ENCODE measurements around the gene HLCS. TPM values are rescaled to one million over a fixed set of nuclear protein-coding genes. Genes with fewer than 3 reads are reported as not detected.

The HLCS gene
- total and polyA plus RNA-seq, 2 of the 4 experiments (the other 2 are of a cell fraction) = 10.6 to 21.0 TPM

DNA sequence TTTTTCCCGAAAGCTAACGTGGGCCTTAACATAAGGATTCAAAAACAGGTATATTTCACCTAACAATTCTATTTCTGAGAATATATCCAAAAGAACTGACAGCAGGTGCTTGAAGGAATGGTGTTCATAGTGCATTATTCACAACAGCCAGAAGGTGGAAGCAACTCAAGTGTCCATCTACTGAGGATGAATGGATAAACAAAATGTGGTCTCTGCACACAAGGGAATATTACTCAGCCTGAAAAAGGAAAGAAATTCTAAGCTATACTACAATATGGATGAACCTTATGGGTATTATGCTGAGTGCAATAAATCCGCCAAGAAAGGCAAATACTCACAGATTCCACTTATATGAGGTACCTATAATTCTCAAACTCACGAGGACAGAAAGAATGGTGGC is 33.9 kb upstream of the HLCS start:
- H3K4me3 ChIP-seq (ENCODE audit: insufficient read depth, low read depth, low read length) = no peak overlapping the region
- H2BK20ac ChIP-seq (ENCODE audit: low read depth, low read length) = no peak overlapping the region
- BruUV-seq (replicated peaks) = no TSS peak
- intact Hi-C loops (cut with micrococcal nuclease) (no loop called here), in situ Hi-C loops (cut with MboI; ENCODE audit: low sequenced_read_pairs) (no loop called here), dilution Hi-C loops (cut with HindIII; ENCODE audit: low sequenced_read_pairs, unreplicated experiment) (no loop called here)
- no peak overlapping the region for H2BK120ac ChIP-seq (ENCODE audit: low read depth, low read length)
- no peak overlapping the region for H2BK5ac ChIP-seq (ENCODE audit: low read depth, low read length, poor library complexity, severe bottlenecking)
- no peak overlapping the region for H3K56ac ChIP-seq (ENCODE audit: extremely low read depth, insufficient read depth, low read length)
- POLR2A ChIA-PET (ENCODE audit: unreplicated experiment) = no interaction called here
- H3K9ac ChIP-seq (ENCODE audit: low read depth, low read length) = no peak overlapping the region
- TF ChIP-seq CHD1 (IDR thresholded peaks at IDR 0.05; ENCODE audit: low read depth, low read length) = no peak
- TF ChIP-seq, protein P1, sequence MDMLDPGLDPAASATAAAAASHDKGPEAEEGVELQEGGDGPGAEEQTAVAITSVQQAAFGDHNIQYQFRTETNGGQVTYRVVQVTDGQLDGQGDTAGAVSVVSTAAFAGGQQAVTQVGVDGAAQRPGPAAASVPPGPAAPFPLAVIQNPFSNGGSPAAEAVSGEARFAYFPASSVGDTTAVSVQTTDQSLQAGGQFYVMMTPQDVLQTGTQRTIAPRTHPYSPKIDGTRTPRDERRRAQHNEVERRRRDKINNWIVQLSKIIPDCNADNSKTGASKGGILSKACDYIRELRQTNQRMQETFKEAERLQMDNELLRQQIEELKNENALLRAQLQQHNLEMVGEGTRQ (IDR thresholded peaks at IDR 0.05; ENCODE audit: low read depth, low read length) = no peak
- TF ChIP-seq FOS (IDR thresholded peaks at IDR 0.05; ENCODE audit: low read depth, low read length) = no peak
- no peak for TF ChIP-seq SMC3 (IDR thresholded peaks at IDR 0.05; ENCODE audit: low read depth, low read length)
- no peak for TF ChIP-seq NFE2L2 (IDR thresholded peaks at IDR 0.05; ENCODE audit: low read depth, low read length)
- TF ChIP-seq BHLHE40 (IDR thresholded peaks at IDR 0.05; ENCODE audit: low read depth, low read length) = no peak
- no peak for TF ChIP-seq MAFK (IDR thresholded peaks at IDR 0.05; ENCODE audit: low read depth, low read length)
- TF ChIP-seq MAZ (IDR thresholded peaks at IDR 0.05; ENCODE audit: borderline replicate concordance, low read depth, low read length) = no peak
- no peak for TF ChIP-seq MXI1 (IDR thresholded peaks at IDR 0.05; ENCODE audit: borderline replicate concordance, low read depth, low read length)
- TF ChIP-seq, protein P2, sequence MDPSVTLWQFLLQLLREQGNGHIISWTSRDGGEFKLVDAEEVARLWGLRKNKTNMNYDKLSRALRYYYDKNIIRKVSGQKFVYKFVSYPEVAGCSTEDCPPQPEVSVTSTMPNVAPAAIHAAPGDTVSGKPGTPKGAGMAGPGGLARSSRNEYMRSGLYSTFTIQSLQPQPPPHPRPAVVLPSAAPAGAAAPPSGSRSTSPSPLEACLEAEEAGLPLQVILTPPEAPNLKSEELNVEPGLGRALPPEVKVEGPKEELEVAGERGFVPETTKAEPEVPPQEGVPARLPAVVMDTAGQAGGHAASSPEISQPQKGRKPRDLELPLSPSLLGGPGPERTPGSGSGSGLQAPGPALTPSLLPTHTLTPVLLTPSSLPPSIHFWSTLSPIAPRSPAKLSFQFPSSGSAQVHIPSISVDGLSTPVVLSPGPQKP (IDR thresholded peaks at IDR 0.05; ENCODE audit: borderline replicate concordance, low read depth, low read length) = no peak
- TF ChIP-seq, protein P3, sequence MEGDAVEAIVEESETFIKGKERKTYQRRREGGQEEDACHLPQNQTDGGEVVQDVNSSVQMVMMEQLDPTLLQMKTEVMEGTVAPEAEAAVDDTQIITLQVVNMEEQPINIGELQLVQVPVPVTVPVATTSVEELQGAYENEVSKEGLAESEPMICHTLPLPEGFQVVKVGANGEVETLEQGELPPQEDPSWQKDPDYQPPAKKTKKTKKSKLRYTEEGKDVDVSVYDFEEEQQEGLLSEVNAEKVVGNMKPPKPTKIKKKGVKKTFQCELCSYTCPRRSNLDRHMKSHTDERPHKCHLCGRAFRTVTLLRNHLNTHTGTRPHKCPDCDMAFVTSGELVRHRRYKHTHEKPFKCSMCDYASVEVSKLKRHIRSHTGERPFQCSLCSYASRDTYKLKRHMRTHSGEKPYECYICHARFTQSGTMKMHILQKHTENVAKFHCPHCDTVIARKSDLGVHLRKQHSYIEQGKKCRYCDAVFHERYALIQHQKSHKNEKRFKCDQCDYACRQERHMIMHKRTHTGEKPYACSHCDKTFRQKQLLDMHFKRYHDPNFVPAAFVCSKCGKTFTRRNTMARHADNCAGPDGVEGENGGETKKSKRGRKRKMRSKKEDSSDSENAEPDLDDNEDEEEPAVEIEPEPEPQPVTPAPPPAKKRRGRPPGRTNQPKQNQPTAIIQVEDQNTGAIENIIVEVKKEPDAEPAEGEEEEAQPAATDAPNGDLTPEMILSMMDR (conservative IDR thresholded peaks at IDR 0.05; ENCODE audit: low read depth, low read length) = no peak
- TF ChIP-seq POLR2A (IDR thresholded peaks at IDR 0.05; ENCODE audit: low read depth, low read length) = no peak
- TF ChIP-seq RFX5 (IDR thresholded peaks at IDR 0.05; ENCODE audit: low read depth, low read length) = no peak
- TF ChIP-seq CEBPB (IDR thresholded peaks at IDR 0.05; ENCODE audit: low read depth, low read length) = no peak
- TF ChIP-seq RCOR1 (IDR thresholded peaks at IDR 0.05; ENCODE audit: insufficient replicate concordance, low read length) = no peak
- TF ChIP-seq RAD21 (IDR thresholded peaks at IDR 0.05; ENCODE audit: low read length) = no peak
- no peak overlapping the region for H4K8ac ChIP-seq (ENCODE audit: low read depth in 2 of 2, low read length in 2 of 2)
- no peak overlapping the region for H3K18ac ChIP-seq (ENCODE audit: low read depth, low read length)
- H3K23ac ChIP-seq (ENCODE audit: low read depth, low read length) = no peak overlapping the region
- H3K4ac ChIP-seq (ENCODE audit: low read depth, low read length) = no peak overlapping the region
- no peak overlapping the region for H2BK15ac ChIP-seq (ENCODE audit: low read depth, low read length)
- ATAC-seq (ENCODE audit: low read depth) = no peak
- H4K5ac ChIP-seq (ENCODE audit: low read depth, low read length) = no peak overlapping the region
- no peaks in the 10 kb centered on the region for H3K4me1 ChIP-seq (ENCODE audit: control insufficient read depth, insufficient read depth, low read length)
- no peaks in the 10 kb centered on the region for H3K36me3 ChIP-seq (ENCODE audit: control insufficient read depth, insufficient read depth, low read length)
- no peak overlapping the region for H2AK5ac ChIP-seq (ENCODE audit: low read depth, low read length)
- no peaks in the 10 kb centered on the region for H3K9me1 ChIP-seq (ENCODE audit: insufficient read depth, low read length)
- H3K4me2 ChIP-seq (ENCODE audit: low read depth, low read length) = no peak overlapping the region
- H2AK9ac ChIP-seq (replicated peaks; ENCODE audit: low read depth, low read length, poor library complexity) = no peak overlapping the region
- H2AFZ ChIP-seq (replicated peaks; ENCODE audit: low read length, poor library complexity) = no peak overlapping the region
- no peaks in the 10 kb centered on the region for H3K9me3 ChIP-seq (ENCODE audit: control insufficient read depth, insufficient read depth, low read length)
- no peak overlapping the region for H3K27ac ChIP-seq (ENCODE audit: insufficient read depth, low read length)
- H4K20me1 ChIP-seq (ENCODE audit: insufficient read depth, low read length) = no peaks in the 10 kb centered on the region
- no peak overlapping the region for H3K14ac ChIP-seq (replicated peaks; ENCODE audit: low read depth, low read length)
- CTCF ChIA-PET = interaction anchor here (1.2 kb wide), 1 partner anchor 11 kb away, joined by 4 read pairs; no protein-coding TSS in a partner anchor
- peaks cover 19% of the 10 kb centered on the region for H3K27me3 ChIP-seq (ENCODE audit: control insufficient read depth, insufficient read depth, low read length)
- H4K91ac ChIP-seq (ENCODE audit: insufficient read depth, low read depth, low read length) = no peak overlapping the region
- WGBS, 2 experiments (ENCODE audit: extremely low coverage in 2 of 2, insufficient read length in 1 of 2) = no CpG with 5 or more reads among the region's 4 CpGs
- H3K79me1 ChIP-seq (ENCODE audit: low read depth in 1 of 2, low read length in 2 of 2) = no peaks in the 10 kb centered on the region
- no peak for DNase-seq

All from IMR-90 (cell line).